Right lobe of liver (tissue), 4 donors: Measurements from ENCODE around the gene GOLGA3.

ENCODE experiments used
- CTCF ChIP-seq, 4 donors: fragments of 200-600 bp in 3 of 4; fragments of 450-650 bp in 1 of 4; IDR thresholded peaks; one replicate each; pipeline versions ENCODE4 v1.5.1 to v1.8.0; 2016 to 2022; ENCODE audit warnings: antibody characterized with exemption in 4 of 4, mild to moderate bottlenecking in 2 of 4
- POLR2A ChIP-seq: fragments of 450-650 bp; IDR thresholded peaks from one replicate; pipeline ENCODE4 v1.6.1; 2017; ENCODE audit warnings: antibody characterized with exemption, mild to moderate bottlenecking
- donor health status: DM: no; HTN: no; CAD: no.
- donor health status: DM: no; HTN: no; CAD: no.
- donor health status: DM: no; HTN: yes; CAD: no.

DNA sequence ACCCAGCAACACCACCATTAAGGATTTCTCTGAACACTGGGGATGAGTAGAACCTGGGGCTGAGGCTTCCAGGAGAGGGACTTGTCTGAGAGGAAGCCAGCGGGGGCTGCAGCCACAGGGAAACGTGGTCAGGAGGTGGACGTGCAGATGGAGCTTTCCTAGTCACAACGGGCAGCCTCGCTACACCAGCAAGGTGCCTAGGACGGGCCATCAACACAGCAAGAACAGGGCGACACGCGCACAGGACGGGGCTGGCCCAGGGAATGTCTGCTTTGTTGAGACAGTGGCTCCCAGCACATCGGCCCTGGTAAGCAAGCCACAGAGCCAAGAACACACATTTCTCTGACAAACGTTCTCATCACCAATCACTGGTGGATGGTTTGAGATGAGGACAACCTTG, 92.3 kb downstream of the GOLGA3 start:
- TF ChIP-seq CTCF (IDR thresholded peaks at IDR 0.05) = no peak
- TF ChIP-seq POLR2A = no peak
